Subcutaneous abdominal adipose tissue (tissue), 5 donors: Measurements from ENCODE around the gene ROPN1B.

ENCODE experiments used
- H3K27ac ChIP-seq: one replicate; pipeline ENCODE4 v1.7.0; 2013; ENCODE audit warnings: low read depth, mild to moderate bottlenecking, inconsistent platforms, low read length, moderate library complexity
- H3K27me3 ChIP-seq, 5 donors: one replicate each; pipeline ENCODE4 v1.7.0; 2013; ENCODE audit warnings: low read length in 5 of 5, inconsistent platforms in 1 of 5; ENCODE audit not compliant: control insufficient read depth in 5 of 5, insufficient read depth in 4 of 5
- H3K36me3 ChIP-seq, 5 donors: one replicate each; pipeline ENCODE4 v1.7.0; 2013; ENCODE audit warnings: low read length in 5 of 5; ENCODE audit not compliant: control insufficient read depth in 5 of 5, insufficient read depth in 5 of 5
- H3K4me1 ChIP-seq, 5 donors: one replicate each; pipeline ENCODE4 v1.7.0; 2013; ENCODE audit warnings: low read length in 5 of 5, mild to moderate bottlenecking in 3 of 5, moderate library complexity in 1 of 5; ENCODE audit not compliant: control insufficient read depth in 5 of 5, insufficient read depth in 5 of 5
- H3K4me3 ChIP-seq, 5 donors: one replicate each; pipeline ENCODE4 v1.7.0; 2013; ENCODE audit warnings: low read length in 5 of 5, low read depth in 1 of 5
- H3K9ac ChIP-seq, 5 donors: one replicate each; pipeline ENCODE4 v1.7.0; 2013; ENCODE audit warnings: low read length in 5 of 5, mild to moderate bottlenecking in 4 of 5, moderate library complexity in 3 of 5
- H3K9me3 ChIP-seq, 5 donors: one replicate each; pipeline ENCODE4 v1.7.0; 2013; ENCODE audit warnings: low read length in 5 of 5; ENCODE audit not compliant: control insufficient read depth in 5 of 5
- donor health status: healthy.
- donor health status: healthy.
- donor health status: healthy.
- donor health status: healthy.
- donor health status: healthy.

The ROPN1B gene

DNA sequence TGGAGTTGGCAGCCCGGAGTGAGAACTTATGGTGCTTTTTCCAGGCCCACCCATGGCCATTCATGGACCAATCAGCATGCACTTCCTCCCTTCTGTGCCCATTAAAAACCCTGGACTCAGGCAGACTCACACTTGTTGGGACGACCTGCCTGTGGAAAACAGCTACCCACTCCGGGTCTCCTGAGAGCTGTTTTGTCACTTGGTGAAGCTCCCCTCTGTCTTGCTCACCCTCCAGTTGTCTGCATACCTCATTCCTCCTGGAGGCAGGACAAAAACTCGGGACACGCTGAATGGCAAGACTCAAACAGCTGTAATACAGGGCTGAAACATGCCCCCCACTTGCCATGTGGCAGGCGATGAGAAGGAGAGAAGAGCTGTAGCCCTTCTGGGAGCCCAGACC, 35.2 kb downstream of the ROPN1B start:
- H3K9ac ChIP-seq = no peak overlapping the region
- peaks cover 0 to 6% (median 0%) of the 10 kb centered on the region in 5 donors for H3K9me3 ChIP-seq
- H3K27ac ChIP-seq = no peak overlapping the region
- H3K4me1 ChIP-seq = no peaks in the 10 kb centered on the region
- no peak overlapping the region for H3K4me3 ChIP-seq
- H3K36me3 ChIP-seq = peaks cover 3 to 44% (median 31%) of the 10 kb centered on the region in 5 donors
- H3K27me3 ChIP-seq = no peaks in the 10 kb centered on the region

- H3K27me3 ChIP-seq = no peaks in the 10 kb centered on the region
- H3K4me1 ChIP-seq = no peaks in the 10 kb centered on the region
- peaks cover 0 to 6% (median 0%) of the 10 kb centered on the region in 5 donors for H3K9me3 ChIP-seq
- no peak overlapping the region for H3K9ac ChIP-seq
- H3K27ac ChIP-seq = no peak overlapping the region
- peaks cover 3 to 44% (median 31%) of the 10 kb centered on the region in 5 donors for H3K36me3 ChIP-seq
- no peak overlapping the region for H3K4me3 ChIP-seq
Observed at GRCh38 chr3:126004692-126005091, 35.7 kb downstream of the ROPN1B start.

- no peaks in the 10 kb centered on the region for H3K27me3 ChIP-seq
- peaks cover 0 to 6% (median 0%) of the 10 kb centered on the region in 5 donors for H3K9me3 ChIP-seq
- peaks cover 3 to 54% (median 36%) of the 10 kb centered on the region in 5 donors for H3K36me3 ChIP-seq
- no peaks in the 10 kb centered on the region for H3K4me1 ChIP-seq
- H3K4me3 ChIP-seq = no peak overlapping the region
- no peak overlapping the region for H3K27ac ChIP-seq
- no peak overlapping the region for H3K9ac ChIP-seq
Observed at GRCh38 chr3:126005951-126006350, 37.0 kb downstream of the ROPN1B start.

DNA sequence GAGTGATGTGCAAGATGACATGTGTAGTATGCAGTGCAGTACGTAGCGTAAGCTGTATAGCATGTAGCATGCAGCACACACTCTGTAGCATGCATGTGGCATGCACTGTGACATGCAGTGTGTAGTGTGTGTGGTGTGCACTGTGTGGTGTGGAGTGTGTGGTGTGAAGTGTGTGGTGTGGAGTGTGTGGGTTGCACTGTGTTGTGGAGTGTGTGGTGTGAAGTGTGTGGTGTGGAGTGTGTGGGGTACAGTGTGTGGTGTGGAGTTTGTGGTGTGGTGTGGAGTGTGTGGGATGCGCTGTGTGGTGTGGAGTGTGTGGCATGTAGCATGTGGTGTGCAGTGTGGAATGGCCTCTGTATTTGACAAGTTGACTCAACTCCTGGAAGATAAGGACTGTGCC, 39.2 kb downstream of the ROPN1B start:
- Histone ChIP-seq H3K36me3 (peaks cover 3 to 68% (median 45%) of the 10 kb centered on the region in 5 donors), H3K9ac (no peak overlapping the region), H3K9me3 (no peaks in the 10 kb centered on the region), H3K4me1 (no peaks in the 10 kb centered on the region), H3K27ac (no peak overlapping the region), H3K27me3 (no peaks in the 10 kb centered on the region), H3K4me3 (no peak overlapping the region)

DNA sequence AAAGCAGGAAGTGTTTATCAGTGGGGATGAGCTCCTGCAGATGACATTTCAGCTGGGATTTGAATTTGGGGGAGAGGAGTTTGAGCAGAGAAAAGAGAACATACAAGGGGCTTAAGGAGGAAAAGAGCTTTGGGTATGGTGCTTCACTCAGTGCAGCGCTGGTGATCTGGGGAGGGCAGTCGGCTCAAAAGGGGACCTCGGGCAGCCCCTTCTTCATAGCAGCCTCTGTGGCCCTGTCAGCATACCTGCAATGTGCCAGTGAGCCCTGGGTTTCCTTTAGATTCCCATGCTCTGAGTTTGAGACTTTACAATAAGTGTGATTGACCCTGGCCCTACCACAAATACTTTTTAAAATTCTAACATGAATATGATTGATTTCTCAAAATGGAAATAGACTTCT, 40.2 kb downstream of the ROPN1B start:
- Histone ChIP-seq H3K4me1 (no peaks in the 10 kb centered on the region), H3K9ac (no peak overlapping the region), H3K27me3 (no peaks in the 10 kb centered on the region), H3K27ac (no peak overlapping the region), H3K36me3 (peaks cover 3 to 75% (median 45%) of the 10 kb centered on the region in 5 donors), H3K4me3 (no peak overlapping the region), H3K9me3 (no peaks in the 10 kb centered on the region)

GRCh38 chr3:126013751-126014156, 44.8 kb downstream of the ROPN1B start:
- H3K9me3 ChIP-seq = no peaks in the 10 kb centered on the region
- no peak overlapping the region for H3K9ac ChIP-seq
- no peaks in the 10 kb centered on the region for H3K4me1 ChIP-seq
- H3K36me3 ChIP-seq = peaks cover 0 to 64% (median 36%) of the 10 kb centered on the region in 5 donors
- H3K27me3 ChIP-seq = no peaks in the 10 kb centered on the region
- H3K4me3 ChIP-seq = no peak overlapping the region
- no peak overlapping the region for H3K27ac ChIP-seq

DNA sequence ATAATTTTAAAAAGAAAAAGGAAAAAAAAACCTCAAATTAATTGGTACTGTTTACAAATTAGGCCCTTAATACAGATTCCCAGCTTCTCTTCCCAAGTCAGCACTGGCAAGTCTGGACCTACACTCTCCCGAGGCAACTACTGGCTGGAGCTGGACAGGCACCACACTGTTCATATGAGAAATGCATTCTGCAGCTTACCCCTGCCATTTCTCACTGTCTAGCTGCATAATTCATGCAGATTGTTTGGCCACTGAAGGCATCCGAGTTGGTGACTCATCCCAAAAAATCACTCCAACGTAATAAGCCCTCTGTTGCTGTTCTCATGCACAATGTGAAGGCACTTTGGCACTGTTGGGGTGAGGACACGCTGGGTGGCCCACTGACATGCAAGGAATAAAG, 45.3 kb downstream of the ROPN1B start:
- peaks cover 0 to 61% (median 33%) of the 10 kb centered on the region in 5 donors for H3K36me3 ChIP-seq

DNA sequence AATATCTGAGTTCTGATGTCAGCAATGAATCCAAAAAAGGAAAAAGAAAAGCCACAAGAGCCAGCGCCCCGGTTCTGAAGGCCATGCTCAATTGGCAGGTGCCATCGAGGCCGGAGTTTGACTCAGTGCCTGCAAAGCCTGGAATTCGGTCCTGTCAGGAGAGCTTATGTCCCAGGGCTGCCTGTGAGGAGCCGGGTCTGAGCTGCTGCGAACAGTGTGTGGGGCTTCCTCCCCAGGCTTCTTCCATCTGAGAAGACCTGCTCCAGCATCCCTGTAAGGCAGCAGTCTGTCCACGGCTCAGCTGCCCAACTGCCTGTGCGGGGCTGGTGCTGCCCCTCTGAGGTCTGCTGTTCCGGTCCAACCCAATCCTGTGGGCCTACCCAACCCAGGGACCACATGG, 46.1 kb downstream of the ROPN1B start:
- H3K4me1 ChIP-seq = no peaks in the 10 kb centered on the region
- no peak overlapping the region for H3K27ac ChIP-seq
- H3K4me3 ChIP-seq = no peak overlapping the region
- no peak overlapping the region for H3K9ac ChIP-seq
- H3K27me3 ChIP-seq = no peaks in the 10 kb centered on the region
- peaks cover 0 to 58% (median 33%) of the 10 kb centered on the region in 5 donors for H3K36me3 ChIP-seq
- H3K9me3 ChIP-seq = no peaks in the 10 kb centered on the region

More for the DNA sequence above, 45.3 kb downstream of the ROPN1B start:
- Histone ChIP-seq H3K4me1 (no peaks in the 10 kb centered on the region), H3K27me3 (no peaks in the 10 kb centered on the region), H3K27ac (no peak overlapping the region), H3K9ac (no peak overlapping the region), H3K9me3 (no peaks in the 10 kb centered on the region), H3K4me3 (no peak overlapping the region)

- Histone ChIP-seq H3K9ac (no peak overlapping the region), H3K4me1 (no peaks in the 10 kb centered on the region), H3K27ac (no peak overlapping the region), H3K36me3 (peaks cover 0 to 54% (median 28%) of the 10 kb centered on the region in 5 donors), H3K9me3 (no peaks in the 10 kb centered on the region), H3K4me3 (no peak overlapping the region), H3K27me3 (no peaks in the 10 kb centered on the region)
Observed at GRCh38 chr3:126016616-126017015, 47.6 kb downstream of the ROPN1B start.

DNA sequence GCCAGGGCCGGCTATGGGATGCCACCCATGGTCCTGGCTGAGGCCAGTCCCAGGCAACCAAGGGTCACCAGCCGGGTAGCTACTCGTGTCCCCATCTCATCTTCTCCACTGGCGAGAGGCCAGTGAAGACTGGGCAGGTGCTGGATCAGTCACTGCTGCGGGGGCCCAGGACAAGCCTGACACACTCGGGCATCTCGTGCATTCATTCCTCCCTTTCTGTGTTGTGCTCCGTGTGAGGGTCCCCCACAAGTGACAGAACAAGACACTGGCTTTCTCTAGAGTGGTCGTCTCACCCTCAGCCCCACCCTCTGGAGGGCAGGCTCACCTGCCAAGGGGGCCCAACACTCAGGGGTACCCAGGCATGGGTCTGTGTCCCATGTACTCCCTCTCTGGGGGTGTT, 48.4 kb downstream of the ROPN1B start:
- no peak overlapping the region for H3K27ac ChIP-seq
- no peak overlapping the region for H3K4me3 ChIP-seq
- H3K9ac ChIP-seq = no peak overlapping the region
- peaks cover 0 to 51% (median 27%) of the 10 kb centered on the region in 5 donors for H3K36me3 ChIP-seq
- H3K4me1 ChIP-seq = no peaks in the 10 kb centered on the region
- no peaks in the 10 kb centered on the region for H3K9me3 ChIP-seq
- H3K27me3 ChIP-seq = no peaks in the 10 kb centered on the region

- Histone ChIP-seq H3K9ac (no peak overlapping the region), H3K4me3 (no peak overlapping the region), H3K36me3 (peaks cover 0 to 53% (median 33%) of the 10 kb centered on the region in 5 donors), H3K27ac (no peak overlapping the region), H3K9me3 (no peaks in the 10 kb centered on the region), H3K4me1 (no peaks in the 10 kb centered on the region), H3K27me3 (no peaks in the 10 kb centered on the region)
Observed at GRCh38 chr3:126018545-126018944, 49.6 kb downstream of the ROPN1B start.
